PC-9 (cell line): ENCODE results near the gene TMEM120B.

Experiments used
- CTCF ChIP-seq: fragments of 200-600 bp; sonication (generic); conservative IDR thresholded peaks from 2 replicates; pipeline ENCODE4 v1.6.1; 2017; ENCODE audit warnings: mixed run types, antibody characterized with exemption, mild to moderate bottlenecking, moderate library complexity
- EZH2 ChIP-seq: fragments of 200-600 bp; sonication (generic); IDR thresholded peaks from 2 replicates; pipeline ENCODE4 v1.8.0; 2017; ENCODE audit warnings: antibody characterized with exemption, low read depth

- TF ChIP-seq CTCF (no peak), EZH2 (no peak)
Measured at GRCh38 chr12:121801595-121802484, 89.3 kb downstream of the TMEM120B start.
